A673 (cell line): ENCODE data around the gene CPNE8. TPM values are rescaled to one million over a fixed set of nuclear protein-coding genes. Genes with fewer than 3 reads are reported as not detected.

Experiments used
- BruUV-seq: library from RNA; stranded (reverse); fragments of 400-500 nt; replicated peaks from 2 replicates; lab custom pipeline; 2021; lab: Mats Ljungman, UMichigan
- CTCF ChIA-PET: fragments of 300-600 bp; sonication (Branson Sonifier 250); formaldehyde crosslinking; loops from one replicate; lab custom pipeline; 2022; ENCODE audit warnings: antibody characterized with exemption; lab: Charles Lee
- POLR2A ChIA-PET: fragments of 300-600 bp; sonication (Branson Sonifier 250); formaldehyde crosslinking; loops from one replicate; lab custom pipeline; 2022; ENCODE audit warnings: antibody characterized with exemption; ENCODE audit not compliant: low non-redundant PET; lab: Charles Lee
- DNase-seq: peaks from one replicate; pipeline ENCODE4 v3.0.0-alpha.2; 2015; ENCODE audit warnings: low spot score
- H3K27ac ChIP-seq: fragments of 200-600 bp; sonication (generic); 2 replicates; pipeline ENCODE4 v1.5.1; 2016; ENCODE audit warnings: mixed run types, low read depth, mild to moderate bottlenecking, mixed read lengths, antibody characterized with exemption, low read length; ENCODE audit not compliant: poor library complexity, severe bottlenecking
- H3K27me3 ChIP-seq: fragments of 200-600 bp; sonication (generic); replicated peaks from 2 replicates; pipeline ENCODE4 v1.6.1; 2017; ENCODE audit warnings: mixed run types, low read depth, mild to moderate bottlenecking, mixed read lengths, antibody characterized with exemption, low read length; ENCODE audit not compliant: insufficient read depth, poor library complexity
- H3K36me3 ChIP-seq: fragments of 200-600 bp; sonication (generic); 2 replicates; pipeline ENCODE4 v1.6.1; 2016; ENCODE audit warnings: mixed run types, mild to moderate bottlenecking, mixed read lengths, antibody characterized with exemption, low read length; ENCODE audit not compliant: insufficient read depth, poor library complexity, severe bottlenecking
- H3K4me1 ChIP-seq: fragments of 200-600 bp; sonication (generic); 2 replicates; pipeline ENCODE4 v1.6.1; 2017; ENCODE audit warnings: mixed run types, mild to moderate bottlenecking, mixed read lengths, antibody characterized with exemption, low read length; ENCODE audit not compliant: insufficient read depth, poor library complexity, severe bottlenecking
- H3K4me3 ChIP-seq: fragments of 200-600 bp; sonication (generic); 2 replicates; pipeline ENCODE4 v1.5.1; 2016; ENCODE audit warnings: low read depth, mixed run types, mild to moderate bottlenecking, mixed read lengths, low read length; ENCODE audit not compliant: poor library complexity, severe bottlenecking
- H3K9me3 ChIP-seq: fragments of 200-600 bp; sonication (generic); 2 replicates; pipeline ENCODE4 v1.6.1; 2016; ENCODE audit warnings: mixed run types, low read depth, mild to moderate bottlenecking, mixed read lengths, antibody characterized with exemption, low read length; ENCODE audit not compliant: poor library complexity, severe bottlenecking
- EZH2 ChIP-seq: fragments of 200-600 bp; sonication (generic); IDR thresholded peaks from 2 replicates; pipeline ENCODE4 v1.6.1; 2017; ENCODE audit warnings: borderline replicate concordance, low read depth, mild to moderate bottlenecking, mixed read lengths, antibody characterized with exemption, low read length; ENCODE audit not compliant: poor library complexity, severe bottlenecking
- intact Hi-C: fragments of 100-400 bp; cut with micrococcal nuclease; formaldehyde crosslinking; loops from one replicate; pipeline ENCODE4 v1.10.0; 2022; ENCODE audit not compliant: unreplicated experiment
- total RNA-seq: library from RNA; stranded (reverse); gene quantifications from 2 replicates; pipeline ENCODE4 v1.2.3, GENCODE V29; 2021
- TF ChIP-seq, protein P1 (sequence below): fragments of 300-800, 200-600 bp; sonication (generic); conservative IDR thresholded peaks from 2 replicates; pipeline ENCODE4 v1.5.1; 2017; ENCODE audit warnings: low read depth, mild to moderate bottlenecking, antibody characterized with exemption, low read length, moderate library complexity, mixed read lengths

CPNE8 gene
- total RNA-seq, 1 experiment from 2014 or later = 1.3 TPM

DNA sequence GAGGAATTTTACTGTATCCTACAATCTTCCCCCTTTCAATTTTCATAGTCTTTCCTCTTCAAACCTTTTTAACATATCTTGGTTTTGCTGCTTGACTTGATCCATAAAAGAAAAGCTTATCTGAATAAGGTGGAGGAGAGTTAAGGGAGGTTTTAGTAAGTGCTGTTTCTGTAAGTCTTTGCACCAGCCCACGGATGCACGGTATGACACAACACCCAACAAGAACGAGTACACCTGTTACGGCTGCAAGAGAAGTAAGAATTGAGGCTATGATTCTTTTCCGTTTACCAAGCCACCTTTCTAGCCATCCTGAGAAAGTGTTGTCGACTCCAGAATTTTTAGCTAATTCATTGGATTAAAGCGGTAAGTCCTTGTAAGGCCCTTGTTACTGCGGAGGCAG lies 26.1 kb upstream of the CPNE8 start:
- DNase-seq = no peak
- Histone ChIP-seq H3K36me3 (no peaks in the 10 kb centered on the region), H3K9me3 (no peaks in the 10 kb centered on the region), H3K27ac (no peak overlapping the region), H3K27me3 (no peaks in the 10 kb centered on the region), H3K4me1 (no peaks in the 10 kb centered on the region), H3K4me3 (no peak overlapping the region)
- intact Hi-C loops = no loop called here
- TF ChIP-seq, protein P1, sequence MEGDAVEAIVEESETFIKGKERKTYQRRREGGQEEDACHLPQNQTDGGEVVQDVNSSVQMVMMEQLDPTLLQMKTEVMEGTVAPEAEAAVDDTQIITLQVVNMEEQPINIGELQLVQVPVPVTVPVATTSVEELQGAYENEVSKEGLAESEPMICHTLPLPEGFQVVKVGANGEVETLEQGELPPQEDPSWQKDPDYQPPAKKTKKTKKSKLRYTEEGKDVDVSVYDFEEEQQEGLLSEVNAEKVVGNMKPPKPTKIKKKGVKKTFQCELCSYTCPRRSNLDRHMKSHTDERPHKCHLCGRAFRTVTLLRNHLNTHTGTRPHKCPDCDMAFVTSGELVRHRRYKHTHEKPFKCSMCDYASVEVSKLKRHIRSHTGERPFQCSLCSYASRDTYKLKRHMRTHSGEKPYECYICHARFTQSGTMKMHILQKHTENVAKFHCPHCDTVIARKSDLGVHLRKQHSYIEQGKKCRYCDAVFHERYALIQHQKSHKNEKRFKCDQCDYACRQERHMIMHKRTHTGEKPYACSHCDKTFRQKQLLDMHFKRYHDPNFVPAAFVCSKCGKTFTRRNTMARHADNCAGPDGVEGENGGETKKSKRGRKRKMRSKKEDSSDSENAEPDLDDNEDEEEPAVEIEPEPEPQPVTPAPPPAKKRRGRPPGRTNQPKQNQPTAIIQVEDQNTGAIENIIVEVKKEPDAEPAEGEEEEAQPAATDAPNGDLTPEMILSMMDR = no peak
- no peak for TF ChIP-seq EZH2
- CTCF ChIA-PET = interaction anchor here (1.6 kb wide), 1 partner anchor 10 kb away, joined by 5 read pairs; no protein-coding TSS in a partner anchor
- BruUV-seq = no TSS peak
- POLR2A ChIA-PET = no interaction called here

DNA sequence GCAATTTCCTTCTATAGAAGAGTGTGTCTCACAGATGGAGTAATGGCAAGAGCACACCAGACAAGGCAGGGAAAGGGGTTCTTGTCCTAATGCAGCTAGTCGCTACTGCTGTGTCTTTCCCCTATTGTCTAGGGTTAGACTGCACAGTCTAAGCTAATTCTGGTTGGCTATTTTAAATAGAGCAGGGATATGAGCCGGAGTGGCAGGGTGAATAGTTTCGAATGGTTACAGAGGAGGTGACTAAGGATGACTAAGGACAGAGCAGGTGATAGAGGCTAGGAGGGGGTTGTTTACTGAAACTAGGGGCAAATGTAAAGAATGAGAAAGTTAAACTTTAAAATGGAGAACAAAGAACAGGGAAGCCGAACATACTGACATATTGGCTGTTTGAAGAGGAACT lies 25.6 kb upstream of the CPNE8 start:
- Histone ChIP-seq H3K27ac (no peak overlapping the region), H3K4me3 (no peak overlapping the region), H3K9me3 (no peaks in the 10 kb centered on the region), H3K27me3 (no peaks in the 10 kb centered on the region), H3K36me3 (no peaks in the 10 kb centered on the region), H3K4me1 (no peaks in the 10 kb centered on the region)
- DNase-seq = no peak
- intact Hi-C loops = no loop called here
- no TSS peak for BruUV-seq
- TF ChIP-seq, protein P1 = no peak
- no peak for TF ChIP-seq EZH2
- POLR2A ChIA-PET = no interaction called here
- CTCF ChIA-PET = interaction anchor here (1.6 kb wide), 1 partner anchor 10 kb away, joined by 5 read pairs; no protein-coding TSS in a partner anchor

DNA sequence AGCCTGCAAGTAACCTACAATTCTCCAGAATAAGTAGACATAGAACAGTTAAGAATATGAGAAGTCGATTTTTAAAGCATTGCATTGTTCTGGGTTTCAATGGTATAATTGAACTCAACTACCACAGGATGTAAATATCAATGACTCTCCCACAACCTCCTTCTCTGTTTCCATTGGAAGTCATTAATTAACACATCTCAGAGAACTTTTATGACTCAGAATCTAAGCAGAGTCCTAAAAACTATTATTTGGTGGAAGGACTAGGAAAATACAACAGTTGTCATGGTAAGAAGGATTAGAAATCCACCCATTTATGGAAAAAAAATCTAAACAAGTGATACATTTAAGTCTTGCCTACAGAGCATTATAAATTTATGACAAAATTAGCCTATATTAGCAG lies 21.1 kb upstream of the CPNE8 start:
- Histone ChIP-seq H3K4me3 (no peak overlapping the region), H3K4me1 (no peaks in the 10 kb centered on the region), H3K36me3 (no peaks in the 10 kb centered on the region), H3K9me3 (no peaks in the 10 kb centered on the region), H3K27ac (no peak overlapping the region), H3K27me3 (no peaks in the 10 kb centered on the region)
- no TSS peak for BruUV-seq
- CTCF ChIA-PET = no interaction called here
- no peak for DNase-seq
- POLR2A ChIA-PET = no interaction called here
- intact Hi-C loops = no loop called here
- no peak for TF ChIP-seq EZH2
- TF ChIP-seq, protein P1 = no peak
